ENCODE data around the gene TNNT3.

DNA sequence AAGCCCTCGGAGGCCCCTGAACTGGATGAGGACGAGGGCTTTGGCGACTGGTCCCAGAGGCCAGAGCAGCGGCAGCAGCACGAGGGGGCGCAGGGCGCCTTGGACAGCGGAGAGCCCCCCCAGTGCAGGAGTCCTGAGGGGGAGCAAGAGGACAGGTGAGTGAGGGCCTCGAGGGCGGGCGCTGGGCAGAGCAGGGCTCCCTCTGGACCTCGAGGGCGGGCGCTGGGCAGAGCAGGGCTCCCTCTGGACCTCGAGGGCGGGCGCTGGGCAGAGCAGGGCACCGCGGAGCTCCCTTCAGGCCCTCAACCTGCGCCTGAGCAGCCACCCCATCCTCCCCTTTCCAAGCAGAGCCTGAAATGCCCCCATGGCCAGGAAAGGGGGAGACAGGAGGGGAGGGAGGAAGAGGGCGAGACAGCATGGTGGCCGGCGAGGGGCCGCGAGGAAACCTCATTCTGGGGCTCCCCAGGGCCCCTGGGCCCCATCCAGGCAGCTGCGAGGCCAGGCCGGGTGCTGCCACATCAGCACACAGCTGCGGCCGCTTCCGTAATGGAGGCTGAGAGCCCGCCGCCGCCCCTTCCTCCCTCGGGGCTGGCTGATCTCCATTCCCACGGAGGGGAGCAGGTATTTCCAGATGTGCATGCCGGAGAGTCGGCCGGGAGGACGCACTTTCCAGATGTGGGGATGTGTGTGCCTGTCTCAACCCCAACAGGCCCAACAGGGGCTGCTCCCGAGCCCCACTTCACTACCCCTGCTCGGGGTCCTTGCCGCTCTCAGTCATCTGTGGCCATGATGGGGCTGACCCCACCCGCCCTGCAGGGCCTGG, 37.9 kb upstream of the TNNT3 start:
- TF ChIP-seq EP300 (IDR thresholded peaks at IDR 0.05) (no peak), POLR2AphosphoS5 (IDR thresholded peaks at IDR 0.05) (no peak), POLR2A (IDR thresholded peaks at IDR 0.05) (no peak)
- TF ChIP-seq, protein P1, sequence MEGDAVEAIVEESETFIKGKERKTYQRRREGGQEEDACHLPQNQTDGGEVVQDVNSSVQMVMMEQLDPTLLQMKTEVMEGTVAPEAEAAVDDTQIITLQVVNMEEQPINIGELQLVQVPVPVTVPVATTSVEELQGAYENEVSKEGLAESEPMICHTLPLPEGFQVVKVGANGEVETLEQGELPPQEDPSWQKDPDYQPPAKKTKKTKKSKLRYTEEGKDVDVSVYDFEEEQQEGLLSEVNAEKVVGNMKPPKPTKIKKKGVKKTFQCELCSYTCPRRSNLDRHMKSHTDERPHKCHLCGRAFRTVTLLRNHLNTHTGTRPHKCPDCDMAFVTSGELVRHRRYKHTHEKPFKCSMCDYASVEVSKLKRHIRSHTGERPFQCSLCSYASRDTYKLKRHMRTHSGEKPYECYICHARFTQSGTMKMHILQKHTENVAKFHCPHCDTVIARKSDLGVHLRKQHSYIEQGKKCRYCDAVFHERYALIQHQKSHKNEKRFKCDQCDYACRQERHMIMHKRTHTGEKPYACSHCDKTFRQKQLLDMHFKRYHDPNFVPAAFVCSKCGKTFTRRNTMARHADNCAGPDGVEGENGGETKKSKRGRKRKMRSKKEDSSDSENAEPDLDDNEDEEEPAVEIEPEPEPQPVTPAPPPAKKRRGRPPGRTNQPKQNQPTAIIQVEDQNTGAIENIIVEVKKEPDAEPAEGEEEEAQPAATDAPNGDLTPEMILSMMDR (IDR thresholded peaks at IDR 0.05): no peak
